ENCODE data around the gene EP300. TPM values are rescaled to one million over a fixed set of nuclear protein-coding genes. Genes with fewer than 3 reads are reported as not detected.

EP300 gene
- total RNA-seq, 3 donors from 2014 or later (not counting 1 experiment from before 2014, with no cell fraction given), result 180 to 193 (median 188) TPM

GRCh38 chr22:41222846-41223507, 130.6 kb downstream of the EP300 start:
- H3K36me3 ChIP-seq (ENCODE audit: control insufficient read depth, insufficient read depth, low read length), result peaks cover 67% of the 10 kb centered on the region
- no peak overlapping the region for H3K27ac Mint-ChIP-seq
- H3K36me3 Mint-ChIP-seq, result no peaks in the 10 kb centered on the region
- no peaks in the 10 kb centered on the region for H3K27me3 Mint-ChIP-seq (ENCODE audit: low read depth in 2 of 2)
- no peak overlapping the region for H3K4me3 Mint-ChIP-seq
- 92% methylated on average over 8 of the region's 9 CpGs for WGBS (ENCODE audit: insufficient coverage)
- no peaks in the 10 kb centered on the region for H3K9me3 Mint-ChIP-seq
- H3K27ac ChIP-seq (ENCODE audit: low read length), result no peak overlapping the region
- peaks cover 2% of the 10 kb centered on the region for H3K4me1 ChIP-seq (ENCODE audit: control insufficient read depth, insufficient read depth, low read length)
- DNase-seq (no peak), ATAC-seq (no peak)
- intact Hi-C loops (cut with micrococcal nuclease), result no loop called here
- peaks cover 1 to 2% of the 10 kb centered on the region in 2 donors for H3K4me1 Mint-ChIP-seq
- no peaks in the 10 kb centered on the region for H3K9me3 ChIP-seq (ENCODE audit: control insufficient read depth, insufficient read depth, low read length)
- no peaks in the 10 kb centered on the region for H3K27me3 ChIP-seq (ENCODE audit: control insufficient read depth, insufficient read depth, low read length)
- no peak for TF ChIP-seq CTCF (IDR thresholded peaks at IDR 0.05)
- H3K4me3 ChIP-seq (ENCODE audit: low read length), result no peak overlapping the region

GRCh38 chr22:41223535-41223934, 131.1 kb downstream of the EP300 start:
- Histone ChIP-seq H3K36me3 (ENCODE audit: control insufficient read depth, insufficient read depth, low read length) (peaks cover 70% of the 10 kb centered on the region), H3K4me3 (ENCODE audit: low read length) (no peak overlapping the region), H3K27ac (ENCODE audit: low read length) (no peak overlapping the region), H3K27me3 (ENCODE audit: control insufficient read depth, insufficient read depth, low read length) (no peaks in the 10 kb centered on the region), H3K4me1 (ENCODE audit: control insufficient read depth, insufficient read depth, low read length) (no peaks in the 10 kb centered on the region), H3K9me3 (ENCODE audit: control insufficient read depth, insufficient read depth, low read length) (no peaks in the 10 kb centered on the region)
- DNase-seq (no peak), ATAC-seq (no peak)
- WGBS (ENCODE audit: insufficient coverage), result 95% methylated on average over 6 of the region's 7 CpGs
- Mint-ChIP-seq H3K36me3 (no peaks in the 10 kb centered on the region), H3K4me1 (no peaks in the 10 kb centered on the region), H3K27me3 (ENCODE audit: low read depth in 2 of 2) (no peaks in the 10 kb centered on the region), H3K4me3 (no peak overlapping the region), H3K27ac (no peak overlapping the region), H3K9me3 (no peaks in the 10 kb centered on the region)
- intact Hi-C loops (cut with micrococcal nuclease), result no loop called here
- TF ChIP-seq CTCF (IDR thresholded peaks at IDR 0.05), result no peak

DNA sequence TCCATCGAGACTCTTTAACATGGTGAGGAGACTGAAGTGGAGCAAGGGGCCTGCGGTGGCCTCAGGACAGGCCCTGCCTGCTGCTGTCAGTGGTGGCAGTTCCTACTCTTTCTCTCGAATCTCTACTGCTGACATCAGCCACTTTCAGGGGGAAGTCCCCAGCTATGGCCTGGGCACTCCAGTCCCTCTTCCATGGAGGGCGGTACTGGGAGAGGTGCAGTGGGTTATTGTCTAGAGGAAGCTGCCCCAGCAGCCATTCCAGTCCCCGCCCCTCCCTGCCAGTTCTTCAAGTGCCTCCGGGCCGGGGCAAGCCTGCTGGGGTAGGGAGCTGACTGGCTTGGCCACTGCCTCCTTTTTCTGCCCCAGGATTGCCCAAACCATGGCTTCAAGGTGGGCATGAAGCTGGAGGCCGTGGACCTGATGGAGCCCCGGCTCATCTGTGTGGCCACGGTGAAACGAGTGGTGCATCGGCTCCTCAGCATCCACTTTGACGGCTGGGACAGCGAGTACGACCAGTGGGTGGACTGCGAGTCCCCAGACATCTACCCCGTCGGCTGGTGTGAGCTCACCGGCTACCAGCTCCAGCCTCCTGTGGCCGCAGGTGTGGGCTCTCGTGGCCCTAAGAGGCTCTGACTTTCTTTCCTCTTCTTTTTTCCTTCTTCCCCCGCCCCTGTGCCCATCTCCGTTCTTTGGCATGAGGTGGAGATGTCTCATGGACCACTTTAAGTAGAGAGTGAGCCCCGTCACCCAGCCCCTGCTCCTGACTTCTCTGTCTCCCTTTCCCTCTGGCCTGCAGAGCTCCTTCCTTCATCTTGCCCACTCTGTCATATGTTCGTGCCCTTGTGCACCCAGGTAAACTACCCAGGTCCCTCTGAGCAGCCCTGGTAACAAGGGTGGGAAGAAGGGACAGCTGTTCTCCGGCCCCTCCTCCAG, 134.6 kb downstream of the EP300 start:
- Histone ChIP-seq H3K27me3 (ENCODE audit: control insufficient read depth, insufficient read depth, low read length) (no peaks in the 10 kb centered on the region), H3K9me3 (ENCODE audit: control insufficient read depth, insufficient read depth, low read length) (no peaks in the 10 kb centered on the region), H3K27ac (ENCODE audit: low read length) (no peak overlapping the region), H3K36me3 (ENCODE audit: control insufficient read depth, insufficient read depth, low read length) (peaks cover 58% of the 10 kb centered on the region), H3K4me1 (ENCODE audit: control insufficient read depth, insufficient read depth, low read length) (no peaks in the 10 kb centered on the region), H3K4me3 (ENCODE audit: low read length) (no peak overlapping the region)
- Mint-ChIP-seq H3K4me3 (no peak overlapping the region), H3K27ac (peak overlapping the region in 1 of 2 donors; percentile 59), H3K36me3 (no peaks in the 10 kb centered on the region), H3K27me3 (ENCODE audit: low read depth in 2 of 2) (no peaks in the 10 kb centered on the region), H3K4me1 (no peaks in the 10 kb centered on the region), H3K9me3 (no peaks in the 10 kb centered on the region)
- DNase-seq (no peak), ATAC-seq (no peak)
- TF ChIP-seq CTCF (IDR thresholded peaks at IDR 0.05), result no peak
- intact Hi-C loops (cut with micrococcal nuclease), result no loop called here
- 97% methylated on average over 23 of the region's 26 CpGs for WGBS (ENCODE audit: insufficient coverage)
